IMR-90 (cell line): ENCODE data around the gene MMD2. TPM values are rescaled to one million over a fixed set of nuclear protein-coding genes. Genes with fewer than 3 reads are reported as not detected.

ENCODE experiments used
- ATAC-seq: fragments of 200-7000 bp; cut with Tn5 transposase; 2 replicates; pipeline ENCODE4 v1.9.1; 2020; ENCODE audit warnings: low read depth, mild to moderate bottlenecking, moderate library complexity
- BruUV-seq: library from RNA; stranded (reverse); fragments of 400-500 nt; replicated peaks from 2 replicates; lab custom pipeline; 2021; lab: Mats Ljungman, UMichigan
- CTCF ChIA-PET: fragments of 300-600 bp; formaldehyde crosslinking; extraction: SDS; loops from one replicate; lab custom pipeline; 2021; ENCODE audit warnings: antibody characterized with exemption; lab: Yijun Ruan, JAX
- POLR2A ChIA-PET: fragments of 300-600 bp; sonication (Branson Sonifier 250); formaldehyde crosslinking; loops from one replicate; lab custom pipeline; 2022; ENCODE audit warnings: antibody characterized with exemption; ENCODE audit not compliant: unreplicated experiment; lab: Charles Lee
- DNase-seq: peaks from one replicate; pipeline ENCODE4 v3.0.0; 2013
- H2AFZ ChIP-seq: replicated peaks from 2 replicates; pipeline ENCODE3; 2013; ENCODE audit warnings: low read length, mild to moderate bottlenecking; ENCODE audit not compliant: poor library complexity
- H2AK5ac ChIP-seq: 2 replicates; pipeline ENCODE4 v1.6.1; 2013; ENCODE audit warnings: low read depth, low read length, inconsistent platforms
- H2AK9ac ChIP-seq: replicated peaks from 2 replicates; pipeline ENCODE3; 2013; ENCODE audit warnings: mild to moderate bottlenecking, low read depth, low read length, moderate library complexity; ENCODE audit not compliant: poor library complexity
- H2BK120ac ChIP-seq: 2 replicates; pipeline ENCODE4 v1.6.1; 2013; ENCODE audit warnings: low read depth, low read length, inconsistent platforms
- H2BK15ac ChIP-seq: 3 replicates; pipeline ENCODE4 v1.6.1; 2013; ENCODE audit warnings: low read depth, low read length, inconsistent platforms
- H2BK20ac ChIP-seq: 2 replicates; pipeline ENCODE4 v1.6.1; 2013; ENCODE audit warnings: low read depth, mild to moderate bottlenecking, inconsistent platforms, low read length, moderate library complexity
- H2BK5ac ChIP-seq: 2 replicates; pipeline ENCODE4 v1.6.1; 2013; ENCODE audit warnings: mild to moderate bottlenecking, low read depth, low read length, inconsistent platforms; ENCODE audit not compliant: poor library complexity, severe bottlenecking
- H3K14ac ChIP-seq: replicated peaks from 2 replicates; pipeline ENCODE4 v1.6.1; 2013; ENCODE audit warnings: low read depth, low read length, inconsistent platforms
- H3K18ac ChIP-seq: 2 replicates; pipeline ENCODE4 v1.6.1; 2013; ENCODE audit warnings: low read depth, low read length, control low read depth
- H3K23ac ChIP-seq: 2 replicates; pipeline ENCODE4 v1.6.1; 2013; ENCODE audit warnings: low read depth, low read length, inconsistent platforms
- H3K27ac ChIP-seq: 2 replicates; pipeline ENCODE4 v1.5.1; 2013; ENCODE audit warnings: mild to moderate bottlenecking, control low read depth, low read length; ENCODE audit not compliant: insufficient read depth
- H3K27me3 ChIP-seq: 2 replicates; pipeline ENCODE4 v1.6.1; 2013; ENCODE audit warnings: low read length; ENCODE audit not compliant: control insufficient read depth, insufficient read depth
- H3K36me3 ChIP-seq: 2 replicates; pipeline ENCODE4 v1.6.1; 2013; ENCODE audit warnings: low read length, mixed read lengths; ENCODE audit not compliant: control insufficient read depth, insufficient read depth
- H3K4ac ChIP-seq: 2 replicates; pipeline ENCODE4 v1.6.1; 2013; ENCODE audit warnings: low read depth, low read length, inconsistent platforms
- H3K4me1 ChIP-seq: 2 replicates; pipeline ENCODE4 v1.6.1; 2013; ENCODE audit warnings: low read length, mixed read lengths; ENCODE audit not compliant: control insufficient read depth, insufficient read depth
- H3K4me2 ChIP-seq: 2 replicates; pipeline ENCODE4 v1.6.1; 2013; ENCODE audit warnings: low read depth, mild to moderate bottlenecking, control low read depth, low read length, moderate library complexity
- H3K4me3 ChIP-seq: 2 replicates; pipeline ENCODE4 v1.5.1; 2013; ENCODE audit warnings: low read depth, mild to moderate bottlenecking, control low read depth, low read length, moderate library complexity; ENCODE audit not compliant: insufficient read depth
- H3K56ac ChIP-seq: 2 replicates; pipeline ENCODE4 v1.6.1; 2013; ENCODE audit warnings: low read length, inconsistent platforms; ENCODE audit not compliant: insufficient read depth; ENCODE audit errors: extremely low read depth
- H3K79me1 ChIP-seq, 2 experiments: 2 replicates each; pipeline ENCODE4 v1.6.1; 2013; ENCODE audit warnings: low read length in 2 of 2, inconsistent platforms in 1 of 2, low read depth in 1 of 2
- H3K9ac ChIP-seq: 2 replicates; pipeline ENCODE4 v1.6.1; 2013; ENCODE audit warnings: low read depth, low read length, control low read depth
- H3K9me1 ChIP-seq: 2 replicates; pipeline ENCODE4 v1.6.1; 2013; ENCODE audit warnings: low read length, inconsistent platforms; ENCODE audit not compliant: insufficient read depth
- H3K9me3 ChIP-seq: 2 replicates; pipeline ENCODE4 v1.6.1; 2013; ENCODE audit warnings: low read length; ENCODE audit not compliant: control insufficient read depth, insufficient read depth
- H4K20me1 ChIP-seq: 2 replicates; pipeline ENCODE4 v1.6.1; 2013; ENCODE audit warnings: low read length, inconsistent platforms; ENCODE audit not compliant: insufficient read depth
- H4K5ac ChIP-seq: 2 replicates; pipeline ENCODE4 v1.6.1; 2013; ENCODE audit warnings: mild to moderate bottlenecking, low read depth, low read length, control low read depth
- H4K8ac ChIP-seq, 2 experiments: 2 replicates each; pipeline ENCODE4 v1.6.1; 2013; ENCODE audit warnings: low read depth in 2 of 2, low read length in 2 of 2, control low read depth in 1 of 2, inconsistent platforms in 1 of 2
- H4K91ac ChIP-seq: 2 replicates; pipeline ENCODE4 v1.6.1; 2013; ENCODE audit warnings: low read depth, low read length, inconsistent platforms; ENCODE audit not compliant: insufficient read depth
- FOS ChIP-seq: fragments of 150-350 bp; IDR thresholded peaks from 2 replicates; pipeline ENCODE4 v1.6.1; 2016; ENCODE audit warnings: low read depth, low read length
- MAFK ChIP-seq: IDR thresholded peaks from 2 replicates; pipeline ENCODE4 v1.6.1; 2012; ENCODE audit warnings: low read depth, low read length, improper control_type of control experiment
- MAZ ChIP-seq: IDR thresholded peaks from 2 replicates; pipeline ENCODE4 v1.6.1; 2012; ENCODE audit warnings: low read depth, mild to moderate bottlenecking, low read length, improper control_type of control experiment, moderate library complexity, borderline replicate concordance
- MXI1 ChIP-seq: IDR thresholded peaks from 2 replicates; pipeline ENCODE4 v1.6.1; 2012; ENCODE audit warnings: low read depth, mild to moderate bottlenecking, low read length, moderate library complexity, borderline replicate concordance
- NFE2L2 ChIP-seq: fragments of 150-350 bp; IDR thresholded peaks from 2 replicates; pipeline ENCODE4 v1.6.1; 2016; ENCODE audit warnings: low read depth, mild to moderate bottlenecking, low read length
- RAD21 ChIP-seq: IDR thresholded peaks from 2 replicates; pipeline ENCODE4 v1.6.1; 2012; ENCODE audit warnings: low read length, improper control_type of control experiment
- WGBS, 2 experiments: methylation state at CpG; one replicate each; pipeline versions ENCODE4 v1.1.5 to v1.1.7; 2013; ENCODE audit warnings: missing lambda C conversion rate in 2 of 2; ENCODE audit not compliant: insufficient read length in 1 of 2; ENCODE audit errors: extremely low coverage in 2 of 2; 5-methylcytosine and 5-hydroxymethylcytosine counted together
- dilution Hi-C: fragments of 300-500 bp; cut with HindIII; formaldehyde crosslinking; loops from one replicate; pipeline ENCODE4 v1.14.3; 2018; ENCODE audit warnings: low sequenced_read_pairs; ENCODE audit not compliant: unreplicated experiment
- in situ Hi-C: fragments of 300-500 bp; cut with MboI; formaldehyde crosslinking; loops from 3 replicates; pipeline ENCODE4 v1.14.3; 2019; ENCODE audit warnings: low sequenced_read_pairs, inconsistent platforms, mixed read lengths
- intact Hi-C: fragments of 100-400 bp; cut with micrococcal nuclease; formaldehyde crosslinking; loops from 2 replicates; pipeline ENCODE4 v1.10.0; 2022
- polyA plus RNA-seq, 3 experiments: library from polyadenylated mRNA; depleted of rRNA; stranded (reverse); fragments of >200 nt; gene quantifications; 2 replicates each; pipeline ENCODE4 v1.2.3, GENCODE V29; 2012; ENCODE audit warnings: low replicate concordance in 1 of 3
- total RNA-seq: library from RNA; depleted of rRNA; stranded (reverse); fragments of >200 nt; gene quantifications from 2 replicates; pipeline ENCODE4 v1.2.3, GENCODE V29; 2012

MMD2 gene
- total and polyA plus RNA-seq, 2 of the 4 experiments (the other 2 are of a cell fraction) = not detected

DNA sequence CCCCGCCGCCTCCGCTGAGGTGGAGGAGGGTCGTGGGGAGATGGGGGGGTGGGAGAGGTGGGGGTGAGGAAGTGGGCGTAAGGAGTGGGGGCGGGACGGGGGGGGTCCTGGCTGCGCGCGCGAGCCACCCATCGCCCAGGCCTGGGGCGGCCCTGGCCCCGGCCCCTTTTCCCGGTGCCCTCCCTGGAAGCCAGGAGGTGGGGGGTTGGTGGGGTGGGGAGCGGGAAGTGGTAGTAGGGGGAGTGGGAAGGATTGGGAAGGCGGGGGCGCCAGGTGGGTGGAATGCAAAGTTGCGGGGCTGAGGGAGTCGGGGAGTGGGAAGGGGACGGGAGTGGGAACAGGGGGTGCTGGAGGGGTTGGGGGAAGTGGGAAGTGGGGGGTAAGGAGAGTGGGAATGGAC, 319 bp upstream of the MMD2 start:
- Histone ChIP-seq H3K56ac (no peak overlapping the region), H3K18ac (no peak overlapping the region), H3K27me3 (peaks cover 31% of the 10 kb centered on the region), H4K91ac (no peak overlapping the region), H3K4me3 (no peak overlapping the region), H3K9me1 (no peaks in the 10 kb centered on the region), H3K4me1 (no peaks in the 10 kb centered on the region), H4K8ac (no peak overlapping the region), H4K5ac (no peak overlapping the region), H3K27ac (no peak overlapping the region), H3K79me1 (no peaks in the 10 kb centered on the region), H3K4ac (no peak overlapping the region), H4K20me1 (no peaks in the 10 kb centered on the region), H3K4me2 (no peak overlapping the region), H2BK15ac (no peak overlapping the region), H3K9ac (no peak overlapping the region), H3K23ac (no peak overlapping the region), H2BK5ac (no peak overlapping the region), H2AFZ (no peak overlapping the region), H2BK20ac (no peak overlapping the region), H2BK120ac (no peak overlapping the region), H2AK9ac (no peak overlapping the region), H2AK5ac (no peak overlapping the region), H3K14ac (no peak overlapping the region), H3K36me3 (no peaks in the 10 kb centered on the region), H3K9me3 (no peaks in the 10 kb centered on the region)
- TF ChIP-seq FOS = no peak
- TF ChIP-seq RAD21 = no peak
- TF ChIP-seq NFE2L2 = no peak
- TF ChIP-seq MAFK = no peak
- TF ChIP-seq MAZ = no peak
- TF ChIP-seq MXI1 = no peak
- ChIA-PET POLR2A (no interaction called here), CTCF (no interaction called here)
- WGBS, 2 experiments = no CpG with 5 or more reads among the region's 21 CpGs
- BruUV-seq = no TSS peak
- in situ Hi-C loops = no loop called here
- no peak for ATAC-seq
- dilution Hi-C loops = no loop called here
- intact Hi-C loops = no loop called here
- no peak for DNase-seq
